AG04450 (cell line): ENCODE results near the gene SERPINB12. TPM values are rescaled to one million over a fixed set of nuclear protein-coding genes. Genes with fewer than 3 reads are reported as not detected.

Source experiments
- CTCF ChIA-PET: fragments of 300-600, 350-600 bp; formaldehyde crosslinking; extraction: SDS; loops from one replicate; lab custom pipeline; 2022; ENCODE audit warnings: antibody characterized with exemption, inconsistent platforms; lab: Charles Lee
- POLR2A ChIA-PET: fragments of 350-600 bp; formaldehyde crosslinking; extraction: SDS; loops from one replicate; lab custom pipeline; 2021; ENCODE audit warnings: antibody characterized with exemption, inconsistent platforms; lab: Yijun Ruan, JAX
- DNase-seq: peaks from one replicate; pipeline ENCODE4 v3.0.0-alpha.2; 2011; ENCODE audit warnings: low read depth, low spot score
- H3K27ac ChIP-seq: one replicate; pipeline ENCODE4 v1.5.1; 2012; ENCODE audit warnings: low read depth, low read length, control low read depth
- H3K27me3 ChIP-seq: one replicate; pipeline ENCODE4 v1.6.0; 2012; ENCODE audit warnings: low read length; ENCODE audit not compliant: control insufficient read depth, insufficient read depth
- H3K4me3 ChIP-seq: 2 replicates; pipeline ENCODE4 v1.5.1; 2011; ENCODE audit warnings: mild to moderate bottlenecking, low read depth, low read length, control low read depth
- H3K9me3 ChIP-seq: 2 replicates; pipeline ENCODE4 v1.5.1; 2012; ENCODE audit warnings: low read length; ENCODE audit not compliant: control insufficient read depth, insufficient read depth
- polyA plus RNA-seq: library from polyadenylated mRNA; depleted of rRNA; stranded (reverse); fragments of >200 nt; gene quantifications from 2 replicates; pipeline ENCODE4 v1.2.3, GENCODE V29; 2011
- TF ChIP-seq, protein P1 (sequence below): IDR thresholded peaks from 2 replicates; pipeline ENCODE4 v1.5.1; 2011; ENCODE audit warnings: low read depth, low read length, control low read depth, inconsistent platforms

Gene SERPINB12
- polyA plus RNA-seq, 1 experiment = not detected

GRCh38 chr18:63527251-63527650 is 14.9 kb upstream of the SERPINB12 start:
- DNase-seq = no peak
- ChIA-PET POLR2A (no interaction called here), CTCF (interaction anchor here (1.3 to 3.1 kb wide), 4 partner anchors 9 to 321 kb away, joined by 4 to 16 read pairs (median 12); no protein-coding TSS in a partner anchor)
- H3K27ac ChIP-seq = no peak overlapping the region
- no peaks in the 10 kb centered on the region for H3K9me3 ChIP-seq
- TF ChIP-seq, protein P1, sequence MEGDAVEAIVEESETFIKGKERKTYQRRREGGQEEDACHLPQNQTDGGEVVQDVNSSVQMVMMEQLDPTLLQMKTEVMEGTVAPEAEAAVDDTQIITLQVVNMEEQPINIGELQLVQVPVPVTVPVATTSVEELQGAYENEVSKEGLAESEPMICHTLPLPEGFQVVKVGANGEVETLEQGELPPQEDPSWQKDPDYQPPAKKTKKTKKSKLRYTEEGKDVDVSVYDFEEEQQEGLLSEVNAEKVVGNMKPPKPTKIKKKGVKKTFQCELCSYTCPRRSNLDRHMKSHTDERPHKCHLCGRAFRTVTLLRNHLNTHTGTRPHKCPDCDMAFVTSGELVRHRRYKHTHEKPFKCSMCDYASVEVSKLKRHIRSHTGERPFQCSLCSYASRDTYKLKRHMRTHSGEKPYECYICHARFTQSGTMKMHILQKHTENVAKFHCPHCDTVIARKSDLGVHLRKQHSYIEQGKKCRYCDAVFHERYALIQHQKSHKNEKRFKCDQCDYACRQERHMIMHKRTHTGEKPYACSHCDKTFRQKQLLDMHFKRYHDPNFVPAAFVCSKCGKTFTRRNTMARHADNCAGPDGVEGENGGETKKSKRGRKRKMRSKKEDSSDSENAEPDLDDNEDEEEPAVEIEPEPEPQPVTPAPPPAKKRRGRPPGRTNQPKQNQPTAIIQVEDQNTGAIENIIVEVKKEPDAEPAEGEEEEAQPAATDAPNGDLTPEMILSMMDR = no peak
- H3K27me3 ChIP-seq = no peaks in the 10 kb centered on the region
- no peak overlapping the region for H3K4me3 ChIP-seq

GRCh38 chr18:63528863-63529492 is 13.2 kb upstream of the SERPINB12 start:
- no peaks in the 10 kb centered on the region for H3K9me3 ChIP-seq
- no peak for DNase-seq
- H3K27ac ChIP-seq = no peak overlapping the region
- H3K27me3 ChIP-seq = no peaks in the 10 kb centered on the region
- no peak overlapping the region for H3K4me3 ChIP-seq
- CTCF ChIA-PET = interaction anchor here (0.7 to 2.4 kb wide), 4 partner anchors 11 to 49 kb away, joined by 3 to 11 read pairs (median 5); no protein-coding TSS in a partner anchor
- POLR2A ChIA-PET = no interaction called here
- TF ChIP-seq, protein P1 = no peak

GRCh38 chr18:63532471-63532870 is 9.7 kb upstream of the SERPINB12 start:
- H3K9me3 ChIP-seq = no peaks in the 10 kb centered on the region
- POLR2A ChIA-PET = no interaction called here
- no peak overlapping the region for H3K27ac ChIP-seq
- TF ChIP-seq, protein P1 = no peak
- H3K4me3 ChIP-seq = no peak overlapping the region
- DNase-seq = no peak
- CTCF ChIA-PET = no interaction called here
- H3K27me3 ChIP-seq = peaks cover 3% of the 10 kb centered on the region

DNA sequence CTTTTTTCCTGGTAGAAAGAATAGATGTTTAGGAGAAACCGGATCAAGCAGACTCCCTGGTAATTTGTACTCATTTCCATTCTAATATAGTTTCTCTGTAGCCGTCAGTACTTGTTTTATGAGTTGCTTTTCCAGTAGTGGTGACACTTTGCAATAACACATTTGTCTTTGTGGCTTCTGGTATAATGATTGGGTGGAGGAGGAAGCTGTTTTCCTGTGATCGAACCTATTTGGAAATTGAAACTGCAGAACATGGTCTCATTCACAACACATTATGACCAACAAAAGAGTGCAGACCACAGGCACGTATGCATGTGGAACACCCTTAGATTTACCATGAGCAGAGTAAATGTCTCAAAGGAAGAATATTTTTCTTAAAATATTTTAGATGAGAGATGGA is 7.6 kb upstream of the SERPINB12 start:
- TF ChIP-seq, protein P1 = no peak
- DNase-seq = no peak
- Histone ChIP-seq H3K4me3 (no peak overlapping the region), H3K27ac (no peak overlapping the region), H3K9me3 (no peaks in the 10 kb centered on the region), H3K27me3 (peaks cover 3% of the 10 kb centered on the region)
- ChIA-PET CTCF (interaction anchor here (1.6 kb wide), 1 partner anchor 18 kb away, joined by 5 read pairs; no protein-coding TSS in a partner anchor), POLR2A (no interaction called here)

DNA sequence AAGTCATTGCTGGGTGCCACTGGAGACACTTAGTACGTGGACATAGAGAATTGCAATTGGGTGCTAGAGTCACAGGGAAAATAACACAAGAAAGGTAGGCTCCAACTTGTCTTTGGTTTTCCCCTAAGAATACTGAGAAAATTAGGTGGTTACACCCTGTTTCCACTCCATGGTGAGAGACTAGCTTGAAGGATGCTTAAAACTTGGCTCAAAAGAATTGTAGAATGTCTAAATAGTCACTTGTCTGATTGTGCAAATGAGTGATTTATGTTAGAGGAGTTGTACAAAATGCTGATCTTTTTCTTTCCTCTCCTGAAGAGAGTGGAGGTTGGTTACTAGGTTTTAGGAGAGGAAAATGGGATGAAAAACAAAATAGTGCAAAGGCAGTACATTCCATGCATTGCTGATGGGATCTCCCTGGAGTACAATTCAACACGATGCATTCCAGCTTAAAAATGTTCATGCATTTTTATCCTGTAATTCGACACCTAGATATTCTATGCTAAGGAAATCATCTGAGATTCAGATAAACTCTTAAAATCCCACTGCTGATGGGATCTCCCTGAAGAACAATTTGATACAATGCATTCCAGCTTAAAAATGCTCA is 2.2 kb upstream of the SERPINB12 start:
- POLR2A ChIA-PET = interaction anchor here (0.5 kb wide), 1 partner anchor 156 kb away, joined by 3 read pairs; no protein-coding TSS in a partner anchor
- TF ChIP-seq, protein P1 = no peak
- Histone ChIP-seq H3K4me3 (no peak overlapping the region), H3K9me3 (no peaks in the 10 kb centered on the region), H3K27me3 (peaks cover 3% of the 10 kb centered on the region), H3K27ac (no peak overlapping the region)
- CTCF ChIA-PET = interaction anchor here (1.3 to 1.7 kb wide), 2 partner anchors 21 to 29 kb away, joined by 4 to 5 read pairs; no protein-coding TSS in a partner anchor
- no peak for DNase-seq
